Measurements from ENCODE around the gene LDHD.

- TF ChIP-seq, protein P1, sequence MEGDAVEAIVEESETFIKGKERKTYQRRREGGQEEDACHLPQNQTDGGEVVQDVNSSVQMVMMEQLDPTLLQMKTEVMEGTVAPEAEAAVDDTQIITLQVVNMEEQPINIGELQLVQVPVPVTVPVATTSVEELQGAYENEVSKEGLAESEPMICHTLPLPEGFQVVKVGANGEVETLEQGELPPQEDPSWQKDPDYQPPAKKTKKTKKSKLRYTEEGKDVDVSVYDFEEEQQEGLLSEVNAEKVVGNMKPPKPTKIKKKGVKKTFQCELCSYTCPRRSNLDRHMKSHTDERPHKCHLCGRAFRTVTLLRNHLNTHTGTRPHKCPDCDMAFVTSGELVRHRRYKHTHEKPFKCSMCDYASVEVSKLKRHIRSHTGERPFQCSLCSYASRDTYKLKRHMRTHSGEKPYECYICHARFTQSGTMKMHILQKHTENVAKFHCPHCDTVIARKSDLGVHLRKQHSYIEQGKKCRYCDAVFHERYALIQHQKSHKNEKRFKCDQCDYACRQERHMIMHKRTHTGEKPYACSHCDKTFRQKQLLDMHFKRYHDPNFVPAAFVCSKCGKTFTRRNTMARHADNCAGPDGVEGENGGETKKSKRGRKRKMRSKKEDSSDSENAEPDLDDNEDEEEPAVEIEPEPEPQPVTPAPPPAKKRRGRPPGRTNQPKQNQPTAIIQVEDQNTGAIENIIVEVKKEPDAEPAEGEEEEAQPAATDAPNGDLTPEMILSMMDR (conservative IDR thresholded peaks at IDR 0.05 in 1 of 2, IDR thresholded peaks at IDR 0.05 in 1 of 2; ENCODE audit: extremely low read depth in 1 of 2, insufficient read depth in 1 of 2, low read depth in 1 of 2, low read length in 2 of 2), result no peak
- TF ChIP-seq EZH2 (IDR thresholded peaks at IDR 0.05; ENCODE audit: borderline replicate concordance, low read length), result no peak
Measured at GRCh38 chr16:75122609-75123008, 6.0 kb upstream of the LDHD start.

All from mammary epithelial cell (primary cell).